Muscle of back (tissue), 13 donors: Measurements from ENCODE around the gene RALY. TPM values are rescaled to one million over a fixed set of nuclear protein-coding genes. Genes with fewer than 3 reads are reported as not detected.

ENCODE experiments used
- DNase-seq, 3 donors: peaks; one replicate each; pipeline versions ENCODE4 v3.0.0 to v3.0.0-alpha.2; 2013
- long read RNA-seq, 9 donors: transcript quantifications; one replicate each; lab custom pipeline, GENCODE V29; 2026
- polyA plus RNA-seq, 10 donors: library from polyadenylated mRNA; unstranded; fragments of 120-200 nt; gene quantifications; one replicate each; pipeline ENCODE4 v1.2.1, GENCODE V29; 2013; ENCODE audit not compliant: insufficient read length in 10 of 10

RALY gene
- 100 to 1,000 TPM in 9 of 10 donors, 10 to 100 TPM in 1; 99.9 to 155 (median 127) TPM for polyA plus RNA-seq
- long read RNA-seq, donor 1, full-length matches to known transcripts: 39 of 86 reads
- long read RNA-seq, donor 1, partial matches to known transcripts: 47 of 86 reads
- long read RNA-seq, donor 1, other reads (novel, unspliced or antisense): 0 of 86 reads
- long read RNA-seq, donor 2, full-length matches to known transcripts: 12 of 328 reads
- long read RNA-seq, donor 2, partial matches to known transcripts: 266 of 328 reads
- long read RNA-seq, donor 2, other reads (novel, unspliced or antisense): 50 of 328 reads
- long read RNA-seq, donor 3: 0 reads
- long read RNA-seq, donor 4, full-length matches to known transcripts: 30 of 50 reads
- long read RNA-seq, donor 4, partial matches to known transcripts: 20 of 50 reads
- long read RNA-seq, donor 4, other reads (novel, unspliced or antisense): 0 of 50 reads
- long read RNA-seq, donor 5, full-length matches to known transcripts: 34 of 204 reads
- long read RNA-seq, donor 5, partial matches to known transcripts: 170 of 204 reads
- long read RNA-seq, donor 5, other reads (novel, unspliced or antisense): 0 of 204 reads
- long read RNA-seq, donor 6, full-length matches to known transcripts: 43 of 108 reads
- long read RNA-seq, donor 6, partial matches to known transcripts: 65 of 108 reads
- long read RNA-seq, donor 6, other reads (novel, unspliced or antisense): 0 of 108 reads
- long read RNA-seq, donor 7, full-length matches to known transcripts: 23 of 55 reads
- long read RNA-seq, donor 7, partial matches to known transcripts: 32 of 55 reads
- long read RNA-seq, donor 7, other reads (novel, unspliced or antisense): 0 of 55 reads
- long read RNA-seq, donor 8, full-length matches to known transcripts: 25 of 338 reads
- long read RNA-seq, donor 8, partial matches to known transcripts: 283 of 338 reads
- long read RNA-seq, donor 8, other reads (novel, unspliced or antisense): 30 of 338 reads
- long read RNA-seq, donor 9, full-length matches to known transcripts: 5 of 5 reads
- long read RNA-seq, donor 9, partial matches to known transcripts: 0 of 5 reads
- long read RNA-seq, donor 9, other reads (novel, unspliced or antisense): 0 of 5 reads

GRCh38 chr20:33993576-33994221 is at the start of gene RALY:
RALY (plus strand) TSS chr20:33993911; CDS start chr20:34072075, 78,164 bp downstream.
- DNase-seq: no peak

- no peak for DNase-seq
Measured at GRCh38 chr20:33944914-33945313, 48.8 kb upstream of the RALY start.

GRCh38 chr20:33945391-33946081 is 48.2 kb upstream of the RALY start:
- no peak for DNase-seq

GRCh38 chr20:33947709-33948295 is 45.9 kb upstream of the RALY start:
- DNase-seq: no peak

- DNase-seq: no peak
Measured at GRCh38 chr20:33948480-33948879, 45.2 kb upstream of the RALY start.

- no peak for DNase-seq
Measured at GRCh38 chr20:33951171-33951570, 42.5 kb upstream of the RALY start.

GRCh38 chr20:33954504-33954903 is 39.2 kb upstream of the RALY start:
- DNase-seq: no peak

GRCh38 chr20:33963751-33964150 is 30.0 kb upstream of the RALY start:
- DNase-seq: no peak

- peak in 2 of 3 donors; percentile 6 to 18 for DNase-seq
Measured at GRCh38 chr20:33964441-33964840, 29.3 kb upstream of the RALY start.

- no peak for DNase-seq
Measured at GRCh38 chr20:33967126-33967525, 26.6 kb upstream of the RALY start.

GRCh38 chr20:33969563-33969962 is 24.1 kb upstream of the RALY start:
- DNase-seq: no peak

- DNase-seq: no peak
Measured at GRCh38 chr20:33970229-33970628, 23.5 kb upstream of the RALY start.

GRCh38 chr20:33971147-33971975 is 22.4 kb upstream of the RALY start:
- DNase-seq: no peak

GRCh38 chr20:33976959-33977358 is 16.8 kb upstream of the RALY start:
- no peak for DNase-seq

- no peak for DNase-seq
Measured at GRCh38 chr20:33977535-33977934, 16.2 kb upstream of the RALY start.

GRCh38 chr20:33979094-33979493 is 14.6 kb upstream of the RALY start:
- DNase-seq: no peak

GRCh38 chr20:33981347-33981746 is 12.4 kb upstream of the RALY start:
- DNase-seq: no peak

GRCh38 chr20:33981964-33982363 is 11.7 kb upstream of the RALY start:
- DNase-seq: no peak

GRCh38 chr20:33983371-33983770 is 10.3 kb upstream of the RALY start:
- no peak for DNase-seq
